SK-N-SH treated with all-trans-retinoic acid at 6 μM for 48 hours (cell line): ENCODE data around the gene TRPV3.

Experiments used
- ATAC-seq: fragments of 200-7000 bp; cut with Tn5 transposase; 3 replicates; pipeline ENCODE4 v1.9.1; 2020; ENCODE audit warnings: mild to moderate bottlenecking, moderate library complexity
- ARNTL ChIP-seq: fragments of 450-650 bp; formaldehyde crosslinking; IDR thresholded peaks from 2 replicates; pipeline ENCODE4 v1.5.0; 2020; ENCODE audit warnings: low read depth, mild to moderate bottlenecking, moderate library complexity, borderline replicate concordance
- BACH2 ChIP-seq: fragments of 250-450 bp; sonication (Bioruptor Pico); IDR thresholded peaks from 2 replicates; pipeline ENCODE4 v1.9.0; 2021; ENCODE audit warnings: mild to moderate bottlenecking, borderline replicate concordance
- CREB5 ChIP-seq: fragments of 250-450 bp; sonication (Bioruptor Pico); IDR thresholded peaks from 2 replicates; pipeline ENCODE4 v1.5.1; 2020; ENCODE audit warnings: low read depth, mild to moderate bottlenecking, moderate library complexity
- CSDC2 ChIP-seq: fragments of 250-450 bp; sonication (Bioruptor Pico); IDR thresholded peaks from 2 replicates; pipeline ENCODE4 v1.5.0; 2020; ENCODE audit warnings: mild to moderate bottlenecking, moderate library complexity
- CSRNP3 ChIP-seq: fragments of 250-450 bp; sonication (Bioruptor Pico); IDR thresholded peaks from 2 replicates; pipeline ENCODE4 v1.5.1; 2021; ENCODE audit warnings: mild to moderate bottlenecking, moderate library complexity
- OSR1 ChIP-seq: fragments of 250-450 bp; sonication (Bioruptor Pico); IDR thresholded peaks from 2 replicates; pipeline ENCODE4 v1.8.0; 2022; ENCODE audit warnings: moderate library complexity, mild to moderate bottlenecking, inconsistent platforms
- PATZ1 ChIP-seq: fragments of 250-450 bp; sonication (Bioruptor Pico); IDR thresholded peaks from 2 replicates; pipeline ENCODE4 v1.8.0; 2020; ENCODE audit warnings: mild to moderate bottlenecking, moderate library complexity, borderline replicate concordance
- POU6F1 ChIP-seq: fragments of 250-450 bp; sonication (Bioruptor Pico); IDR thresholded peaks from 2 replicates; pipeline ENCODE4 v1.8.0; 2021; ENCODE audit warnings: low read depth, mild to moderate bottlenecking, moderate library complexity, borderline replicate concordance
- RARB ChIP-seq: fragments of 250-450 bp; sonication (Bioruptor Pico); IDR thresholded peaks from 2 replicates; pipeline ENCODE4 v1.8.0; 2021; ENCODE audit warnings: mild to moderate bottlenecking, moderate library complexity
- SNAI2 ChIP-seq: fragments of 250-450 bp; sonication (Bioruptor Pico); IDR thresholded peaks from 2 replicates; pipeline ENCODE4 v1.5.0; 2020; ENCODE audit warnings: mild to moderate bottlenecking, moderate library complexity
- TCF4 ChIP-seq: fragments of 250-450 bp; sonication (Bioruptor Pico); IDR thresholded peaks from 2 replicates; pipeline ENCODE4 v1.8.0; 2021; ENCODE audit warnings: mild to moderate bottlenecking, moderate library complexity, borderline replicate concordance
- TOX ChIP-seq: fragments of 250-450 bp; sonication (Bioruptor Pico); IDR thresholded peaks from 2 replicates; pipeline ENCODE4 v1.8.0; 2021; ENCODE audit warnings: mild to moderate bottlenecking, moderate library complexity, borderline replicate concordance
- TSHZ2 ChIP-seq: fragments of 250-450 bp; sonication (Bioruptor Pico); IDR thresholded peaks from 2 replicates; pipeline ENCODE4 v1.5.0; 2020; ENCODE audit warnings: mild to moderate bottlenecking, moderate library complexity
- ZFP3 ChIP-seq: fragments of 250-450 bp; sonication (Bioruptor Pico); IDR thresholded peaks from 2 replicates; pipeline ENCODE4 v1.5.0; 2020; ENCODE audit warnings: mild to moderate bottlenecking, moderate library complexity
- ZFP30 ChIP-seq: fragments of 450-650 bp; formaldehyde crosslinking; IDR thresholded peaks from 2 replicates; pipeline ENCODE4 v1.5.0; 2022; ENCODE audit warnings: mild to moderate bottlenecking, moderate library complexity
- ZNF565 ChIP-seq: fragments of 450-650 bp; formaldehyde crosslinking; conservative IDR thresholded peaks from 2 replicates; pipeline ENCODE4 v1.5.0; 2020; ENCODE audit warnings: low read depth, mild to moderate bottlenecking, moderate library complexity
- ZNF70 ChIP-seq: fragments of 450-650 bp; formaldehyde crosslinking; IDR thresholded peaks from 2 replicates; pipeline ENCODE4 v1.5.0; 2020; ENCODE audit warnings: mild to moderate bottlenecking, moderate library complexity
- ZNF8 ChIP-seq: fragments of 450-650 bp; formaldehyde crosslinking; IDR thresholded peaks from 2 replicates; pipeline ENCODE4 v1.5.0; 2020; ENCODE audit warnings: mild to moderate bottlenecking, moderate library complexity

The TRPV3 gene

GRCh38 chr17:3506054-3506453 is 51.6 kb downstream of the TRPV3 start:
- TF ChIP-seq ZNF70 (CRISPR knock-in tag): no peak
- ATAC-seq: no peak

- ATAC-seq: no peak
- TF ChIP-seq BACH2 (no peak), ZFP3 (CRISPR knock-in tag) (no peak), OSR1 (CRISPR knock-in tag) (no peak), POU6F1 (CRISPR knock-in tag) (no peak), SNAI2 (CRISPR knock-in tag) (no peak), RARB (CRISPR knock-in tag) (no peak), PATZ1 (no peak), ZNF70 (CRISPR knock-in tag) (no peak), ARNTL (CRISPR knock-in tag) (no peak), CSRNP3 (no peak), TSHZ2 (no peak)
Observed at GRCh38 chr17:3505008-3505407, 52.6 kb downstream of the TRPV3 start.

- ATAC-seq: no peak
- TF ChIP-seq ZFP30: no peak
- no peak for TF ChIP-seq SNAI2 (CRISPR knock-in tag)
- TF ChIP-seq RARB (CRISPR knock-in tag): no peak
- no peak for TF ChIP-seq ZNF8 (CRISPR knock-in tag)
- TF ChIP-seq TSHZ2: no peak
- no peak for TF ChIP-seq TOX (CRISPR knock-in tag)
- no peak for TF ChIP-seq ZNF565
- TF ChIP-seq CREB5 (CRISPR knock-in tag): no peak
- no peak for TF ChIP-seq BACH2
- no peak for TF ChIP-seq CSDC2 (CRISPR knock-in tag)
- TF ChIP-seq ZNF70 (CRISPR knock-in tag): no peak
- TF ChIP-seq TCF4 (CRISPR knock-in tag): no peak
- TF ChIP-seq CSRNP3: no peak
Observed at GRCh38 chr17:3503285-3503684, 54.3 kb downstream of the TRPV3 start.
